IPS-15b (cell line): ENCODE measurements around the gene PARN.

Experiments
- H3K27me3 ChIP-seq: one replicate; pipeline ENCODE4 v1.6.1; 2013; ENCODE audit warnings: low read length; ENCODE audit not compliant: control insufficient read depth, insufficient read depth
- H3K36me3 ChIP-seq: one replicate; pipeline ENCODE4 v1.6.1; 2013; ENCODE audit warnings: low read length; ENCODE audit not compliant: control insufficient read depth, insufficient read depth
- H3K4me1 ChIP-seq: one replicate; pipeline ENCODE4 v1.6.1; 2013; ENCODE audit warnings: mild to moderate bottlenecking, low read length; ENCODE audit not compliant: control insufficient read depth, insufficient read depth
- H3K4me3 ChIP-seq: one replicate; pipeline ENCODE4 v1.5.1; 2013; ENCODE audit warnings: low read depth, low read length
- H3K9ac ChIP-seq: one replicate; pipeline ENCODE4 v1.6.1; 2013; ENCODE audit warnings: low read depth, mild to moderate bottlenecking, low read length
- H3K9me3 ChIP-seq: one replicate; pipeline ENCODE4 v1.6.1; 2013; ENCODE audit warnings: mild to moderate bottlenecking, low read length; ENCODE audit not compliant: control insufficient read depth, insufficient read depth

PARN gene

DNA sequence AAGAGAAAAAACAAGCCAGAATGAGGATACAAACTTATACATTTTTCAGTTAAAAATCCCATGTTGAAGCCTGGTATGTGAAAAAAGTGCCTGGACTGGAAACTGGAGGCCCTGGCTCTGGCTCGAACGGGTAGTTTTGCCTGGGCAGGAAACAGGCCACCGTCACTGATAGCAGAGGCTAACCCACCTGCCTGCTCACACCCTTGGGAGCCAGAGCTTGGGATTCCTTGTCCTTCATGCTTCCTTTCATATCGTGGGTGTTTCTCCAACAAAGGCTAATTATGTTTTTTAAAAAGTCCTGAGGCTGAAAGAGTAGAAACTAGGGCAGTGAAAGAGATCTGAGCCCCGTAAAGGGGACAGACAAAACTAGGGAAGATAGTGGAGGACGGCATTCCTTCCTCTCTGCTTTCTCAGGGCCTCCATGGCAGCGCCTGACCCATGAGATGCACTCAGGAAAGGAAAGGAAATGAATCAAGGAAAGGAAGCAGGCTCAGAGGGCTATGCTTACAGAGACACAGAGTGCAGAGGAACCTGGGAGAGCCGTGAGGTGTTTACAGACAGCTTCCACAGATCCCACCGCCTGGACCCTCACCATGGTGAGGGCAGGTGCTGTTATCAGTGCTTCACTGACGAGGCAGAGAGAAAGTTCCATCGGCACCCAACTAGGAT is 138.1 kb downstream of the PARN start:
- no peaks in the 10 kb centered on the region for H3K9me3 ChIP-seq
- no peak overlapping the region for H3K9ac ChIP-seq
- H3K27me3 ChIP-seq = no peaks in the 10 kb centered on the region
- peaks cover 3% of the 10 kb centered on the region for H3K36me3 ChIP-seq
- no peak overlapping the region for H3K4me3 ChIP-seq
- H3K4me1 ChIP-seq = peaks cover 7% of the 10 kb centered on the region

DNA sequence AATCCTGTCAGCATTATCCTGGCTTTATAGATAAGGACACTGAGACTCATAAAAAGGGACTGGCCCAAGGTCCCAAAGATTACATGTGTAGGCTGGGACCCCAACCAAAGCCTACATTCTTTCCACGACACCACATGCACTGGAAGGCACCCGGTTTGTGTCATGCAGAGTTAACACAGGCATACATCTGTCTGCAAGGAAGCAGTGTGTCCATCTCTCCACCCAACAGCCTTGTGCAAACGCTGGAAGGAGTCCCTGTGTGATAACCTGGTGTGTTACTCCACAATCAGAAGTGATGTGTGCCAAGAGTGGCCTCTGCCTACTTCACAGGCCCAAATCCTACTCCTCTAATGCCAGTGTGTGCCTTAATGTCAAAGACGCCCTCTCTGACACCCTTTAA is 139.8 kb downstream of the PARN start:
- Histone ChIP-seq H3K9ac (no peak overlapping the region), H3K36me3 (no peaks in the 10 kb centered on the region)

DNA sequence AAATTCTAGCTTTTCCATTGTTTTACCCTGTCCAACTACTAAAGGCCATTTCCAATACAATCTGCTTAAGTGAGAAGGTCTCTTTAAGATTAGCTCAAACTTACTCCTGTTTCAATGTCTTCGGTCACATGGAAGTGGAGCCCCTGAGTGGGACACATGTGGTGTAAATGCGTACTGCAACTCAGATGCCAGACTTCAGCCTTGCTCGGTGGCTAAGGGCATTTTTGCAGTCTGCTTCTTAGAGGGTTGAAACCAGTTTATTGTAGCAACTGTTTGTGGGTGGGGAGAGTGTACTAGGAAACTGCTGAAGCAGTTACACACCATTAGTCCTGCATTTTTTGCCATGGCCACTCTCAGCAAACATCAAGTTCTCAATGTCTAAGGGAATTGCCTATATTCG is 140.6 kb downstream of the PARN start:
- H3K4me1 ChIP-seq = peaks cover 4% of the 10 kb centered on the region
- no peaks in the 10 kb centered on the region for H3K27me3 ChIP-seq
- H3K9me3 ChIP-seq = no peaks in the 10 kb centered on the region
- no peaks in the 10 kb centered on the region for H3K36me3 ChIP-seq
- no peak overlapping the region for H3K9ac ChIP-seq
- no peak overlapping the region for H3K4me3 ChIP-seq

More for the DNA sequence above, 139.8 kb downstream of the PARN start:
- H3K27me3 ChIP-seq = no peaks in the 10 kb centered on the region
- H3K9me3 ChIP-seq = no peaks in the 10 kb centered on the region
- no peak overlapping the region for H3K4me3 ChIP-seq
- peaks cover 4% of the 10 kb centered on the region for H3K4me1 ChIP-seq

DNA sequence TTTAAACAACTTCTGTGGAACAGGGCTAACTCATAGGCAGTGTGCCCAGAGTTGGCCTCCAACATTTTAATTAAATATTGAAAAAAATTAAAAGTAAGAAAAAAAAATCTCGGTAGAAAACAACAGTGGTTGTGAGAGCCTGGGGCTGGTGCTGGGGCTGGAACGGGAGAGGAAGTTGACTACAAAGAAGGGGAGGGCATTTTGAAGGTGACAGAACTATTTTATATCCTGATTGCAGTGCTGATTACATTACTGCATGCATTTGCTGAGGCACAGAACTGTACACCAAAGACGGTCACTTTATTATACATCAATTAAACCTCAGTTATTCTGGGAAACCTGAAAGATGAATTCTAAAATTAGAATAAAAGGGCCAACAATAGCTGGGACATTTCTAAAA is 142.5 kb downstream of the PARN start:
- H3K27me3 ChIP-seq = no peaks in the 10 kb centered on the region
- no peak overlapping the region for H3K9ac ChIP-seq
- H3K4me1 ChIP-seq = peaks cover 6% of the 10 kb centered on the region
- no peaks in the 10 kb centered on the region for H3K9me3 ChIP-seq
- no peaks in the 10 kb centered on the region for H3K36me3 ChIP-seq
- H3K4me3 ChIP-seq = no peak overlapping the region

DNA sequence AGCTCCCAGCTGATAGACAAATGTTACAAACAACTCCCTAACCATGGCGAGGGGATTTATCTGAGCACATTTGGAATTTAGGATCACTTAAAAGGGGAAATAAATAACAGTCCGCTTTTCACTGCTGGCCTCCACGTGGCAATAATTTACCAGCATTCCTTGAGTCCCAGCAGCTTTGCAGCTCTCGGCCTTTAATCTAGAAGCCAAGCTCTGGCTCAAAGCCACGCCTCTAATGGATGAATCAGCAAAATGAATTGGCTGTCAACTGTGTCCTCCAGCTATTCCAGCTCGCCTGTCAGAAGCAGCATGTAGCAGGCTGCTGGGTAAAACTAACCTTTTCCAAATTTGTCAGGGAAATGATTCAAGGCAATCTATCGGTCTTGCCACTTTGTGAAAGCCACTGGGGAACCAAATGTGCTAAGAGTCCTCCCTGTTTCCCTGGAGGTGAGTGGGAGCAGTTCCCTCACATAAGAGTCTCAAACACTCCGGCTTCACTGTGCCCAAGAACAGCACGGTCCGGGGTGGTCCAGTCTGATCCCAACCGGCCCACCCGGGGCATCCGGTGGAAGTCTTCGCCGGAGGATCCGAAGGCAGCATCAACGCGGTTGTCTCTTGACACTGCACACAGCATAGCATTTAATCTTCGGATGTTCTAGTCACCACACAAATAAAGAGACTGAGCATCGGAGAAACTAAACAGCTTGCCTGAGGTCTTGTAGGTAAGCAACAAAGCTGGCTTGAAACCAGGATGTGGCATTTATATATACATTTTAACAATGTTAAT is 143.3 kb downstream of the PARN start:
- Histone ChIP-seq H3K36me3 (no peaks in the 10 kb centered on the region), H3K9ac (no peak overlapping the region), H3K4me3 (no peak overlapping the region), H3K4me1 (peaks cover 9% of the 10 kb centered on the region), H3K27me3 (no peaks in the 10 kb centered on the region), H3K9me3 (no peaks in the 10 kb centered on the region)

DNA sequence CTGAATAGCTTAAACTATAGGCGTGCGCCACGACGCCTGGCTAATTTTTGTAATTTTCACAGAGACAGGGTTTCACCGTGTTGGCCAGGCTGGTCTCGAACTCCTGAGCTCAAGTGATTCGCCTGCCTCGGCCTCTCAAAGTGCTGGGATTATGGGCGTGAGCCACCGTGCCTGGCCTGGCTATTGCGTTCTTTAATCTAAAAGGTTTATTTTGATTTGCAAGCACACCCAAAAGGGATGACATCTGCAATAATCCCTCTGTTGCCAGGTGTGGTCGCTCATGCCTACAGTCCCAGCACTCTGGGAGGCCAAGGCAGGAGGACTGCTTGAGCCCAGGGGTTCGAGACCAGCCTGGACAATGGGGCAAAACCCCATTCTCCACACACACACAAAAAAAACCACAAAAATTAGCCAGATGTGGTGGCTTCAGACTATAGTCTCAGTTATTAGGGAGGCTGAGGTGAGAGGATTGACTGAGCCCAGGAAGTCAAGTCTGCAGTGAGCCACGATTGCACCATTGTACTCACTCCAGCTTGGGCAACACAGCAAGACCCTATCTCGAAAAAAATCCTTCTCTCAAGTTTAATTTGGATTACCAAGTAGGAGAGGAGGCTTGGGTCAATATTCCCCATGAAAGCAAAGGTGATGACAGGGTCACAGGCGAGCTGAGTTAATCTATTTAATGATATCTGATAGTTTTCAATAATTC is 144.1 kb downstream of the PARN start:
- no peak overlapping the region for H3K9ac ChIP-seq

DNA sequence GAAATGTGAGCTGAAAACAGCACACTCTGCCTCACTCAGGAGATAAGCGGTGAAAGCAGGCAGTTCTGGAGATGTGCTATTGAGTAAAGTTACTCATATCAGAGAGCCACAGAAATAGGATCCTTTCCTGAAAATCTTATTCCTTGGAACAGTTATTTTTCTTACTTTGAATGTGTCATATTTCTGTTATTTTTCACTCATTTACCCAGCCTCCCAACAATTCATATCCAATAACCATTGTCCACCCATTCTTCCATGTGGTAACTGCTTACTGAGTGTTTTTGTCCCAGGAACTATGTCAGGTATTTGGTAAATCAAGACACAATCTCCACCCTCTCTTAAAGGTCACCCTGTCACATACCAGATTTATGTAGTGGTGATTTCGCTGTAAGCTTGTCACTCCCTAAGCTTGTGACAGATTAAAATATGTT is 144.9 kb downstream of the PARN start:
- no peaks in the 10 kb centered on the region for H3K9me3 ChIP-seq
- H3K27me3 ChIP-seq = no peaks in the 10 kb centered on the region
- H3K4me3 ChIP-seq = no peak overlapping the region
- no peak overlapping the region for H3K9ac ChIP-seq
- H3K36me3 ChIP-seq = no peaks in the 10 kb centered on the region
- peaks cover 9% of the 10 kb centered on the region for H3K4me1 ChIP-seq

More for the DNA sequence above, 144.1 kb downstream of the PARN start:
- no peaks in the 10 kb centered on the region for H3K27me3 ChIP-seq
- peaks cover 9% of the 10 kb centered on the region for H3K4me1 ChIP-seq
- H3K4me3 ChIP-seq = no peak overlapping the region
- H3K9me3 ChIP-seq = no peaks in the 10 kb centered on the region
- no peaks in the 10 kb centered on the region for H3K36me3 ChIP-seq

DNA sequence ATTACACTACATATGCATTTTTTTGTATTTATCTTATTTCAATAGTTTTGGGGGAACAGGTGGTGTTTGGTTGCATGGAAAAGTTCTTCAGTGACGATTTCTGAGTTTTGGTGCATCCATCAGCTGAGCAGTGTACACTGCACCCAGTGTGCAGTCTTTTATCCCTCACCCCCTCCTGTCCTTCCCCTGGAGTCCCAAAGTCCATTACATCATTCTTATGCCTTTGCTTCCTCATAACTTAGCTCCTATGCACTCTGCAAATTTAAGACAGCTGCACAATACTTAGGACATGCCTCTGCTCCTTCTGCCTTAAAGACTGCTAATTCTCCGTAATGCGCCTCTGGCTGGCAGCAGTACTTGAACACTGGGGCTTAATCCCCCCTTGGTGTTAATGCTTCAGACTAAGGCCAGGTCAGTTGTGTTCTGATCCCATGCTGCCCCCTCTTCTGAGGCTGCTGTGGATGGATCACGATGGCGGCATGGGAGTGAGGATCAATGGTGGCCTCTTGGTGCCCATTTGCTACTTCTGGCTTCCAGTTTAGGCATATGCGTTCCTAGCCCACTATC is 146.2 kb downstream of the PARN start:
- Histone ChIP-seq H3K27me3 (no peaks in the 10 kb centered on the region), H3K4me3 (no peak overlapping the region), H3K36me3 (no peaks in the 10 kb centered on the region), H3K4me1 (peaks cover 9% of the 10 kb centered on the region), H3K9me3 (no peaks in the 10 kb centered on the region), H3K9ac (no peak overlapping the region)

DNA sequence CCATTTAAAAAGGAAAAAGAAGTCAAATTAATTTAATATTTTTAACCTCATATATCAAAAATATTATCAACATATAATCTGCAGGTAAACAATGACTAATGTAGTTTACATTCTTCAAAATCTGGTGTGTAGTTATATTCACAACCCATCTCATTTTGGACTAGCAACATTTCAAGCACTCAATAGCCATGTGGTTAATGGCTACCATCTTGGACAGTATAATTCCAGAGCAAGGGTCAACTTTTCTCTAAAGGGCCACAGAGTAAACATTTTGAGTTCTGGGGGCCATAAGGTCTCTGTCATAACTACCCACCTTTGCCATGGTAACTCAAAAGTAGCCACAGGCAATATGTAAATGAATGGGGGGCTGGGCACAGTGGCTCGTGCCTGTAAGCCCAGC is 153.9 kb downstream of the PARN start:
- H3K4me3 ChIP-seq = no peak overlapping the region
- H3K9ac ChIP-seq = no peak overlapping the region
- peaks cover 7% of the 10 kb centered on the region for H3K4me1 ChIP-seq
- H3K9me3 ChIP-seq = no peaks in the 10 kb centered on the region
- H3K36me3 ChIP-seq = peaks cover 2% of the 10 kb centered on the region
- H3K27me3 ChIP-seq = no peaks in the 10 kb centered on the region

DNA sequence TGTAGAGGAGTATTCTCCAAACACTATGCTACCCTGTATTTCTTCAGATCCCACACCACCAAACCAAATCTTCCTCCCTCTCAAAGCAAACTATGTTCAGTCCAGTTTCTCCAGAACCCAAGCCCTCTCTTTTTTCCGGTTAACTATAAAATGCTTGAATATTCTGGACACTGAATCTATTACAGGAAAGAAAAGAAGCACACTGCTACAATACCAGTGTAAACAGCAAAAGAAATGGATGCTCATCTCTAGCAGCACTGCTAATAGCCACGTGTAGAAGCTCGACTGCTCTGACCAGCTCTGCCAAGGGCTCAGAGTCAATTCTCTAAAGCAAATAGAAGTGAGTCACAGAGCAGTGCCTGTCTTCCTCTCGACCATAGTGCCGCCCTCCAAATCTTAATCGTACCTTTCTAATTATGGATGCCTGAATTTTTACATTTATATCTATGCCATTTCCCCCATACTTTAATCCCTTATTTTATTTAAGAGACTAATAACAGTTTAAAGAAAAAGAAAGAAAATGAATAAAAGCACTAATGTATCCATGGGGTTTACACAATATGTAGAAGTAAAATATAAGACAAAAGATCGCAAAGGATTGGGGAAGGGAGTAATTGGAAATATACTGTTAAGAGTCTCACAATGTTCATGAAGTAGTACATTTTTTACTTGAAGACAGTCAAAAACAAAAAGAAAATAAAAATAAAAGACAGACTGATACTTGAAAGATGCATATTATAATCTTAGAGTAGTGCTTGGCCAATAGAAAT is 154.5 kb downstream of the PARN start:
- H3K4me1 ChIP-seq = peaks cover 7% of the 10 kb centered on the region
- H3K9me3 ChIP-seq = no peaks in the 10 kb centered on the region
- peaks cover 2% of the 10 kb centered on the region for H3K36me3 ChIP-seq
- no peak overlapping the region for H3K9ac ChIP-seq
- no peak overlapping the region for H3K4me3 ChIP-seq
- no peaks in the 10 kb centered on the region for H3K27me3 ChIP-seq

DNA sequence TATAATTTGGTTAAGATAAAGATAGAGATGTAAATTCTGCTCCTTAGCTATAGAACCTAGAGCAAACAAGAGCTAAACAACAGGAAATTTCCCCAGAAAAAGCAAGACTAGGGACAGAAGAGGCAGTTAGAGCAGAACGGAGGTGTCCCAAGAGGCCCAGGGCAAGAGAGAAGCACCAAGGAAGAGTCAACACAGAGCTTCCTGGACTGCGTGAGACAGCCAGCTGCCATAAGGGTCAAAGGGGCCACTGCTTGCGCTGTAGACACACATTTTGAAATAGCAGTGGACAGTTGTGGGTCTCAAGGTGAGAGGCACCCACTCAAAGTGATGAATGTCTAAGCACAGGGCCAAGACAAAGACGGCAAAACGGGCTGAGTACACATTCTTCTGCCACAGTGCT is 156.6 kb downstream of the PARN start:
- no peaks in the 10 kb centered on the region for H3K9me3 ChIP-seq
- no peaks in the 10 kb centered on the region for H3K36me3 ChIP-seq
- peaks cover 7% of the 10 kb centered on the region for H3K4me1 ChIP-seq
- no peak overlapping the region for H3K4me3 ChIP-seq
- no peak overlapping the region for H3K9ac ChIP-seq
- no peaks in the 10 kb centered on the region for H3K27me3 ChIP-seq
